ENCODE data around the gene RAX2.

GRCh38 chr19:3780786-3781304 is 8.8 kb upstream of the RAX2 start:
- TF ChIP-seq CTCF (IDR thresholded peaks at IDR 0.05 in 2 of 3, conservative IDR thresholded peaks at IDR 0.05 in 1 of 3; ENCODE audit: insufficient read depth in 2 of 3, low read depth in 1 of 3, low read length in 3 of 3), result no peak
- no peak for TF ChIP-seq NFXL1 (CRISPR knock-in tag; IDR thresholded peaks at IDR 0.05)
- no peak for TF ChIP-seq USF1 (CRISPR knock-in tag; IDR thresholded peaks at IDR 0.05)
- no peak for TF ChIP-seq RBM39 (optimal IDR thresholded peaks at IDR 0.05; ENCODE audit: low read depth, low read length)
- no peak for TF ChIP-seq CEBPB (tag; IDR thresholded peaks at IDR 0.05)
- TF ChIP-seq CEBPZ (IDR thresholded peaks at IDR 0.05; ENCODE audit: borderline replicate concordance, low read depth, low read length), result no peak
- no peak for TF ChIP-seq POLR2AphosphoS5 (IDR thresholded peaks at IDR 0.05; ENCODE audit: control insufficient read depth, insufficient read depth, low read depth, low read length)
- TF ChIP-seq USF2 (CRISPR knock-in tag; IDR thresholded peaks at IDR 0.05), result no peak
- no peak for TF ChIP-seq TEAD4 (IDR thresholded peaks at IDR 0.05; ENCODE audit: low read length)
- no peak for TF ChIP-seq TEAD4 (CRISPR knock-in tag; IDR thresholded peaks at IDR 0.05; ENCODE audit: borderline replicate concordance)

Measured in K562 (cell line).